Skeletal muscle tissue (tissue), 4 donors: Measurements from ENCODE around the gene CCDC69. TPM values are rescaled to one million over a fixed set of nuclear protein-coding genes. Genes with fewer than 3 reads are reported as not detected.

Experiments
- H3K27ac ChIP-seq: one replicate; pipeline ENCODE4 v1.7.0; 2013; ENCODE audit warnings: mild to moderate bottlenecking, low read depth, low read length, inconsistent platforms
- H3K27me3 ChIP-seq, 3 donors: one replicate each; pipeline ENCODE4 v1.7.0; 2013; ENCODE audit warnings: low read length in 3 of 3; ENCODE audit not compliant: control insufficient read depth in 3 of 3, insufficient read depth in 3 of 3
- H3K36me3 ChIP-seq, 3 donors: one replicate each; pipeline ENCODE4 v1.7.0; 2013; ENCODE audit warnings: low read length in 3 of 3; ENCODE audit not compliant: control insufficient read depth in 3 of 3, insufficient read depth in 3 of 3
- H3K4me1 ChIP-seq, 3 donors: one replicate each; pipeline ENCODE4 v1.7.0; 2013; ENCODE audit warnings: low read length in 3 of 3, mild to moderate bottlenecking in 3 of 3; ENCODE audit not compliant: control insufficient read depth in 3 of 3, insufficient read depth in 3 of 3
- H3K4me3 ChIP-seq, 3 donors: one replicate each; pipeline ENCODE4 v1.7.0; 2013; ENCODE audit warnings: low read length in 3 of 3
- H3K9ac ChIP-seq, 3 donors: one replicate each; pipeline ENCODE4 v1.7.0; 2013; ENCODE audit warnings: low read length in 3 of 3, mild to moderate bottlenecking in 3 of 3, moderate library complexity in 2 of 3, low read depth in 1 of 3
- H3K9me3 ChIP-seq, 3 donors: one replicate each; pipeline ENCODE4 v1.7.0; 2013; ENCODE audit warnings: low read length in 3 of 3; ENCODE audit not compliant: control insufficient read depth in 3 of 3
- total RNA-seq: library from RNA; depleted of rRNA; stranded (reverse); fragments of >200 nt; gene quantifications from one replicate; pipeline ENCODE4 v1.2.3, GENCODE V29; 2014
- donor health status: Osteomylitis.

The CCDC69 gene
- total RNA-seq, 1 donor from 2014 or later, result 21.9 TPM

DNA sequence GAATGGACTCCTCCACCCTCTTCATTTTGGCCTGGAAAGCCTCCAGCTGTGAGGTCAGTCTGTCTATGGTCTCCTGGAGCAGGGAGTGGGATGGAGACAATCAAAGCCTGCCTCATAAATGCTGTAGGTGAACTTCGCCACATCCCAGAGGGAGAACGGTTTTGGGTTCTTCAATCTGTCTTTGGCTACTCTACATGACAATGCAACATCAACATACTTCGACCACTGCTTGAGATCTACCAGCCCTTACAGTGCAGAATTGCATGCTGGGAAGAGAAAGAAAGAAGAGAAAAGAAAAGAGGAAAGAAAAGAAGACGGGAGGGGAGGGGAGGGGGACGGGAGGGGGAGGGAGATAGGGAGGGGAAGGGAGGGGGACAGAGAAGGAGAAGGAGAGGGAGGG is 37.8 kb downstream of the CCDC69 start:
- Histone ChIP-seq H3K4me3 (no peak overlapping the region), H3K4me1 (no peaks in the 10 kb centered on the region), H3K27me3 (no peaks in the 10 kb centered on the region), H3K9ac (no peak overlapping the region), H3K36me3 (peaks cover 23 to 54% (median 54%) of the 10 kb centered on the region in 3 donors), H3K27ac (no peak overlapping the region), H3K9me3 (no peaks in the 10 kb centered on the region)

DNA sequence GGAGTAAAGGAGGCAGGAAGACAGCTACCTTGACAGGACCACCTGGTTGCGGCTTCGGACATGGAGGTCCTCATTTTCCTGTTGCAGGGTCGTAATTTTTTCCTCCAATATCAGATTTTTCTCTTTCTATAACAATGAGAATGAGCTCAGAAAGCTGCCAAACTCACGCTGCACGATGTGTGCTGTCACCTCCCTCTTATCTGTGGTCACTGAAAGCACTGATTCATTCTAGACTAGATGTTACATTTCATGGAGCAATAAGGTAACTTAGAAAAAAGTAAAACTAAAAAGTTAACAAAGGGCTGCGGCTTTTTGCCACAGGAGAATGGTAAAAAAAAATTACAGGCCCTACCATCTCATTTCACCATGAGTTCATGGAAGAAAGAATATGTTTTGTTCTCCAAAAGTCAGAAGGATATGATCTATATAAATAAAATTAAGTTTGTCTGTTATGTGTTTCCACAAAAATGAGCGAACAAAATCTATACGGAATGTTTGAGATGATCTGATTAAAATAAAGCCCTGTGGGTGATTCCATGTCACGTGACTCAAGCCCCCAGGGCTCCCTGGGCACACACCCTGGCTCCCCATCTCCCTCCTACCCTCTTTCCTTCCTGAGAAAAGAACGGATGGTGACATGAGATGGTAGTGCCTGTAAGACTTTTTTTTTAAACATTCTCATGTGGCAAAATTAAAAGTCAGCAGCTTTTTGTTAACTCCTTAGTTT is 39.4 kb downstream of the CCDC69 start:
- Histone ChIP-seq H3K4me3 (no peak overlapping the region), H3K4me1 (no peaks in the 10 kb centered on the region), H3K27me3 (no peaks in the 10 kb centered on the region), H3K36me3 (peaks cover 26 to 61% (median 60%) of the 10 kb centered on the region in 3 donors), H3K9ac (no peak overlapping the region), H3K9me3 (no peaks in the 10 kb centered on the region), H3K27ac (no peak overlapping the region)

DNA sequence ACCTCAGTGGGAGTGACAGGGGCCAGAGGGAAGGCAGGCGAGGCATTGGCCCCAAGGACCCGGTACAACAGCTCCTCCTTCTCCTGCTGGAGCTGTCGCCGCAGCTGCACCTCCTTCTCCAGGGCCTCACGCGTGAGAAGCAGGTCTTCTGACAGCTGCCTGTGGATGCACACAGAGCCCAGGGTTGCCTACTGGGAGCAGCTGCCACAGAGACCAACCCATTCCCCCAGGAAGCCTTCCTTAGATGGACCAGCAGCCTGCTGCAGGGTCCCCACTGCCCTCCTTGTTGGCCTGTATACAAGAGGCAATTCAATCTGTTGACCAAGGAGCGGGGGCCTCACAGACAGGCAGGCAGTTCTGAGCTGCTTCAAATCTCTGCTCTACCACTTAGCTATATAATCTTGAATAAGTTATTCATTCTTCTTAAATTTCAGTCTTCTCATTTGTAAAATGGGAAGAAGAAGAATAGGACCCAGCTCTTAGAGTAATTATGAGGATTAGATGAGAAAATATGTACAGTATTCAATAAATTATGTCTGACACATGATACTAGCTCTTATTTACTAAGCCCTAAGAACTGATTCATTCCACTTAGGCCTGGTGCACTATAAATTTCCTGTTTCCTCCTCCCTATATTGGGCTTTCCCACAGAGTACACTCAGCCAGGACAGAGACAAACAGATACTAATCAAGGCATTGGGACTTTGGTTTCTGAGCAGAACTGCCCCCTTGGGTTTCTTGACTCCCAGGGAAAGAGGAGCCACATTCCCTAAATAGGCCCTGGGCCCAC is 40.2 kb downstream of the CCDC69 start:
- Histone ChIP-seq H3K4me1 (peaks cover 0 to 8% (median 2%) of the 10 kb centered on the region in 3 donors), H3K36me3 (peaks cover 26 to 62% (median 60%) of the 10 kb centered on the region in 3 donors), H3K9me3 (no peaks in the 10 kb centered on the region), H3K27me3 (no peaks in the 10 kb centered on the region), H3K4me3 (no peak overlapping the region), H3K9ac (no peak overlapping the region), H3K27ac (no peak overlapping the region)

DNA sequence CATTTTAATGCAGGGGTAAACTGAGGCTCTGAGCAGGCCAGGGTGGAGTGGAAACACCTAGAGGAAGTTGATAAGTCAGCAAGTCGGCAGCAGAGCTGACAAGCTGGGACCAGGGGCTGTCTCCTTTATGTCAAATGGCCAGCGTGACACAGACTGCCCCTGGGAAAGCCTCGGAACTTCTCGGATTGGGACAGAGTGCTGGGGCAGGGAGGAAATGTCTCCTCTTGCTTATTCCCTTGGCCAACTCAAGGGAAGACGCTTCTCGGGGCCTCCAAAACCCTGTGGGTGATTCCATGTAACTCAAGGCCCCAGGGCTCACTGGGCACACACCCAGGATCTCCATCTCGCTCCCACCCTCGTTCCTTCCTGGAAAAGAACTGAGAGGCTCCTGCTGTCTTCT is 40.9 kb downstream of the CCDC69 start:
- no peaks in the 10 kb centered on the region for H3K9me3 ChIP-seq
- peaks cover 26 to 63% (median 60%) of the 10 kb centered on the region in 3 donors for H3K36me3 ChIP-seq
- no peak overlapping the region for H3K27ac ChIP-seq
- H3K9ac ChIP-seq, result no peak overlapping the region
- H3K4me3 ChIP-seq, result no peak overlapping the region
- peaks cover 0 to 10% (median 3%) of the 10 kb centered on the region in 3 donors for H3K4me1 ChIP-seq
- no peaks in the 10 kb centered on the region for H3K27me3 ChIP-seq

DNA sequence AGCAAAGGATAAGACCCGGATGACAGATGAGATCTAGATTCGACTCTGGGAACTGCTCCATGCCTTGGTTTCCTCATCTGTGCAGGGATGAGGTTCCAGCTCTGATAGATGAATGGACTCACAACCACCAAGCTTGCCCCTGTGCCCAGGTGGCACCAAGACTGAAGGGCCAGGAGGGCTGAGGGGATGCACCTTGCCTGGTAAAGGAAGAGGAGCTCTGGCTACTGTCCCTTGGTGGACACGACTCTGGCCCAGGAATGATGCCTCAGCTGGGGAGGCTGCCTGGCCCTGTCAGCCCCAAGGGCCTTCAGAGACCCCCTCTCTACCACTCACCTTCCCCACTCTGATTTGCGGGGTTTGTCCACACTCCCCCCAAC is 41.4 kb downstream of the CCDC69 start:
- Histone ChIP-seq H3K4me1 (peaks cover 0 to 10% (median 3%) of the 10 kb centered on the region in 3 donors), H3K4me3 (no peak overlapping the region), H3K9me3 (no peaks in the 10 kb centered on the region), H3K27me3 (no peaks in the 10 kb centered on the region), H3K27ac (no peak overlapping the region), H3K9ac (no peak overlapping the region), H3K36me3 (peaks cover 26 to 59% (median 56%) of the 10 kb centered on the region in 3 donors)

DNA sequence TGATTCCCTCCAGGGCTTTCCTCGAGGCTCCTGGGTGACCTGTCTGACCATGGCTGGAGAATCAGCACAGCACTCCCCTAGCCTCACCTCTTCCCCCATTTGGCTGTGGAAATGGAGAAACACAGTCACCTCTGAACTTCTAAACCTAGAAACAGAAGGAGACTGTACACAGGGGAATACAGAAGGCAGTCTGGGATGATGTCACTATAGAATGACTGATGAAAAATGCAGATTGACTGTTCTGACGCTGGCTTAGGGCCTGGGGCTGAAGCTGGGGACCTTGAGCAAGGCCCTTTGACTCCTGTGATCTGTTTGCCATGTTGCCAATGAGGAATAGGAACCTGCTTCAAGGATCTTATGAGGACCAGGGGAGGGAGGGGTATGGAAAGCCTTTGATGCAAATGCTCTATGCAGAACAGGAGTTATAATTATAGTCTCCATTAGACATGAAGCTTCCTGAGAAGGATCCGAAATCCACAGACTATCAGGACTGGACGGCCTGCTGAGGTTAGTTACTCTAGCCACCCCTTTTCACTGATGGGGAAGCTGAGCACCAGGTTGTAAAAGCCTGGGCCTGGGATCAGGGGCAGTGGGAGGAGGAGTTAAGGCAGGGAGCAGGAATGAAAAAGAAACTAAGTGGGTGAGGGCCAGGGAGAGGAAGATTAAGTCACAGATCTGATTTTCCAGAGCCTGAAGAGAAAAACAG is 41.9 kb downstream of the CCDC69 start:
- H3K36me3 ChIP-seq, result peaks cover 26 to 53% (median 51%) of the 10 kb centered on the region in 3 donors
- H3K9me3 ChIP-seq, result no peaks in the 10 kb centered on the region
- no peak overlapping the region for H3K27ac ChIP-seq
- no peak overlapping the region for H3K4me3 ChIP-seq
- peaks cover 0 to 10% (median 3%) of the 10 kb centered on the region in 3 donors for H3K4me1 ChIP-seq
- no peaks in the 10 kb centered on the region for H3K27me3 ChIP-seq
- no peak overlapping the region for H3K9ac ChIP-seq

GRCh38 chr5:151180291-151180690 is 43.6 kb downstream of the CCDC69 start:
- Histone ChIP-seq H3K36me3 (peaks cover 19 to 42% (median 40%) of the 10 kb centered on the region in 3 donors), H3K27ac (no peak overlapping the region), H3K9ac (no peak overlapping the region), H3K9me3 (no peaks in the 10 kb centered on the region), H3K4me1 (peaks cover 2 to 10% (median 6%) of the 10 kb centered on the region in 3 donors), H3K27me3 (no peaks in the 10 kb centered on the region), H3K4me3 (no peak overlapping the region)

- Histone ChIP-seq H3K4me1 (peaks cover 2 to 11% (median 7%) of the 10 kb centered on the region in 3 donors), H3K9ac (no peak overlapping the region), H3K27ac (no peak overlapping the region), H3K36me3 (peaks cover 14 to 35% (median 33%) of the 10 kb centered on the region in 3 donors), H3K27me3 (no peaks in the 10 kb centered on the region), H3K9me3 (no peaks in the 10 kb centered on the region), H3K4me3 (no peak overlapping the region)
These were observed 44.4 kb downstream of the CCDC69 start for GRCh38 chr5:151179489-151179840.

GRCh38 chr5:151178777-151179488 is 45.0 kb downstream of the CCDC69 start:
- no peak overlapping the region for H3K9ac ChIP-seq
- no peak overlapping the region for H3K4me3 ChIP-seq
- H3K9me3 ChIP-seq, result no peaks in the 10 kb centered on the region
- no peak overlapping the region for H3K27ac ChIP-seq
- no peaks in the 10 kb centered on the region for H3K27me3 ChIP-seq
- peaks cover 14 to 31% (median 30%) of the 10 kb centered on the region in 3 donors for H3K36me3 ChIP-seq
- peaks cover 7 to 16% (median 12%) of the 10 kb centered on the region in 3 donors for H3K4me1 ChIP-seq
